HG02981 (cell line): Measurements from ENCODE around the gene CD6.

Source experiments
- ATAC-seq: cut with Tn5 transposase; IDR thresholded peaks from one replicate; pipeline ENCODE4 v1.9.1; 2021; ENCODE audit warnings: mild to moderate bottlenecking, moderate library complexity; ENCODE audit not compliant: unreplicated experiment

Gene CD6

GRCh38 chr11:61007956-61008896, 36.7 kb downstream of the CD6 start:
- ATAC-seq: no peak

GRCh38 chr11:61008971-61009370, 37.5 kb downstream of the CD6 start:
- no peak for ATAC-seq

DNA sequence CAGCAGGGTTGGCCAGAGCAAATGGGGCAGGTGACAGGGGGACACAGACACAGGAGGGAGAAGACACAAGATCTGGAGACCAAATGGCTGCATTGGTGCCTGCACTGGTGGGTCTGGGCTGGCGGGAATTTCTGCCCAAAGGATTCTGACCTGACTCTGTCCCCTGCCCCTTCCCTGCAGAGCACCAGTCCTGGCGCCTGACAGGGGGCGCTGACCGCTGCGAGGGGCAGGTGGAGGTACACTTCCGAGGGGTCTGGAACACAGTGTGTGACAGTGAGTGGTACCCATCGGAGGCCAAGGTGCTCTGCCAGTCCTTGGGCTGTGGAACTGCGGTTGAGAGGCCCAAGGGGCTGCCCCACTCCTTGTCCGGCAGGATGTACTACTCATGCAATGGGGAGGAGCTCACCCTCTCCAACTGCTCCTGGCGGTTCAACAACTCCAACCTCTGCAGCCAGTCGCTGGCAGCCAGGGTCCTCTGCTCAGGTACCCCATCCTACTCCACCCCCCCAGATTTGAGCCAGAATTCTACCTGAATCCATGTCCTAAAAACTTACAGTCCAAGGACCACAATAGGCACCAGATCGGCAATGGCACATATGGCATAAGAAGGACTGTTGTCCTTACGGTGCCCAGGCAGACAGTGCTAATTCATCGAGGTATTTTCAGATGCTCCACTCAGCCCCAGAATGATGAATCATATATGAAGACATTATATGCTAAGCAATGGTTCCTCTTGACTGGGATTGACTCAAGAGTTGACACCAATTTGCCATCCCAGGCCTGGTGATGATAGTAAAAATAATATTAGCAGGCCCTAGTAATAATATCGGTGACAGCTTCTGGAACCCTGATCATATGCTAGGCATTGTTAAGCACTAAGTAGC, 38.2 kb downstream of the CD6 start:
- no peak for ATAC-seq

- no peak for ATAC-seq
These were observed 39.2 kb downstream of the CD6 start for GRCh38 chr11:61010466-61011228.

GRCh38 chr11:61011229-61011870, 39.9 kb downstream of the CD6 start:
- ATAC-seq: no peak

GRCh38 chr11:61011950-61012736, 40.7 kb downstream of the CD6 start:
- ATAC-seq: no peak

GRCh38 chr11:61012737-61013215, 41.3 kb downstream of the CD6 start:
- no peak for ATAC-seq

DNA sequence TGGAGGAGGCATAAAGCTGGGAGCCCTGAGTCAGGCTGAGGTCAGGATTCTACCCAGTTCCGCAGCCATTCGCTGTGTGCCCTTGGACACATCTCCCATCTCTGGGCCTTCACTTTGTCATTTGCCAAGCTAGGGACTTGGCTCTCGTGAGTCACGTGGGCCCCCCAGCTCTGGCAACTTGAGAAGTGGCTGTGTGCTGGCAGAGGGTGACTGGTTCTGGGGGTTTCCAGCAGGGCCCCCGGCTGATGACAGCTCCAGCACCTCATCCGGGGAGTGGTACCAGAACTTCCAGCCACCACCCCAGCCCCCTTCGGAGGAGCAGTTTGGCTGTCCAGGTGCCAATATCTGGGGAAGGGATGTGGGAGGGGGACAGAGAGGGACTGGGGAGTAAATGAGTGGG, 46.6 kb downstream of the CD6 start:
- no peak for ATAC-seq

DNA sequence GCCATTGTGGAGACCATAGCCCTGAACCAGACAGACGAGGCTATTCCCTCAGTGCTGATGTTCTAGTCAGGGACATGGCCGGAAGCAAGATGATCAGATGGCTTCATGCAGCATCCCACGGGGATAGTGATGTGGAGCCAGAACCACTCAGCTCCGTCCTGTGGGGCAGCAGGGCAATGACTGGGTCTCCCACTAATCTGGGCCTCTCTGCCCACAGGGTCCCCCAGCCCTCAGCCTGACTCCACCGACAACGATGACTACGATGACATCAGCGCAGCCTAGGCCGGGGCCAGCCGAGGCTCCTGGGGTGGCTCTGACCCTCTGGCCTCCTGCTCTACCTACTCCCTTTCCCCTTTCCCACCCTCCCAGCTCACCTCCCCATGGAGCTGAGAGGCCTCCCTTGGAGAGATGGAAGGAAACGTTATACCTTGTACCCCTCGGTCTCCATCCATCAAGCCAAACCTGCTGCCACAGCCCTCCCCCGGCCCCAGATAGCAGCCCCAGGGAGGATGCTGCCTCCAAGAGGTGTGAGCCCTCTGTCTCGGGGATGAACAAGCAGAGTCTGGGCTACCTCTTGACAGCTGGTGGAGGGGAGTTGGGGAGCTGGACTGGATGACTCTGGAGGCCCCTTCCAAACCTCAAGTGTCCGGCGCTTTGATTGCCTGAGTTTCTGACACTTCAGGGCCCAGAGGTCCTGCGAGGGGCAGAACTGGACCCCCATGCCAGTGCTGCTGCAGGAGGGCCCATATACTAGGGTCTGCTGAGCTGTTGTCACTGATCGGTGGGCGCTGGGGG, 47.8 kb downstream of the CD6 start:
- ATAC-seq: no peak

DNA sequence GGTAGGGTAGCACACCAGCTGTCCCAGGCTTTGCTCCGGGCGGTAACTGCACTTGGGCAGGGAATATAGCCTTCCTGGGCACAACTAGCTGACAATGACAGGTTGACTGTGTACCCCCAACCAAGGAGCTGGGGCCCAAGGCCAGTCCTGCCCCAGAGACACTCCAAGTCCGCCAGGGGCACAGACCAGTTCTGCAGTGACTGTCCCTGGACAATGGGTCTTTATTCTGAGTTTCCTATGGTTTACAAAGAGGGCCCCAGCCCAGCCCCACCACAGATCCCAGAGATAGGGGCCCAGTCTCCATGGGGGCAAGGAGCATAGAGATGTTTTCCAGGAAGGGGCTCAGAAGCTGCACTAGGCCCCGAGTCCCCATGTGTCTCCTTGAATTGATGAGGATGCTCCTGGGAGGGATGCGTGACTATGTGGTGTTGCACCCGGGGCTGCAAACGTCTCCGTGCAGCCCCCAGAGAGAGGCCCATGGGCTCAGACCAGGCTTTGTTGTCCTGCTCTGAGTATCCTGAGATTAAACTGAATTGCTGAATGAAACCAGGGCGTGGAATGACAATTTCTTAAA, 48.4 kb downstream of the CD6 start:
- no peak for ATAC-seq

GRCh38 chr11:61020551-61021235, 49.2 kb downstream of the CD6 start:
- no peak for ATAC-seq

GRCh38 chr11:61021661-61022212, 50.3 kb downstream of the CD6 start:
- ATAC-seq: no peak

GRCh38 chr11:61022311-61023085, 51.0 kb downstream of the CD6 start:
- ATAC-seq: no peak

DNA sequence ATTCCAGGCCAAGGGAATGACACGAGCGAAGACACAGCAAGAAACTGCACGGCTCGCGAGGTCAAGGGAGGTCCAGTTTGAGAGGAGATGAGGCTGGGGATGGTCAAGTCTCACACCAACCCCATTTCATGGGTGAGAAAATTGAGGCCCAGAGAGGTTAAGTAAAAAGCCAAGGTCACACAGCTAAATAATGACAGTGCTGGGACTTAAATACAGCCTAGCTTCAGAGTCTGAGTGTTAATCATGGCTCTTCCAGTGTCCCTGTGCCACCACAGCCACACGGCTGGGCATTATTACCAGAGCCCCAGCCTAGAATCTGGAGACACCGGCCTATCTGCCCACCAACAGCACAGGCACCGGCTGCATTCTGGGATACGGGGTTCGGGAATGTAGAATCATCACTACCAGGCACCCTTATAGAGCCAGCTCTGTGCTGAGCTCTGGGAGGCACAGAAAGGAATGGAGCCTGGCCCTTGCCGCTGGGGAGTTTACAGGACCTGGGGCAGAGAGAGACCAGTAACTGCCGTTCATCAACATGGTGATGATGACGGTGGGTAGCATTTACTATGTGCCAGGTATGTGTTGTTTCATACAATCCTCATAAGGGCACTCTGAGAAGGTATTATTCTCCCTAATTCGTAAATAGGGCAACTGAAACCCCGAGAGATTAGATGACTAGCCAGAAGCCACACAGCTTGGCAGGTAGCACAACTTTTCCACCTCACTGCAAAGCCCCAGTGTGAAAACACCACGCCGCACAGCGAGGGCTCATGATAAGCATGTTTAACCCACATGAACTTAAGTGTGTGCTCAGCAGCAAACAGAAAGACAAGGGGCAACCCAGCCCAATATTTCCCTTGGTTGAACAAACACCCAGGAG, 51.8 kb downstream of the CD6 start:
- ATAC-seq: no peak

GRCh38 chr11:61023966-61024295, 52.5 kb downstream of the CD6 start:
- no peak for ATAC-seq
